GM12875 (cell line): Measurements from ENCODE around the gene TRIM2.

ENCODE experiments used
- H3K4me3 ChIP-seq: one replicate; pipeline ENCODE4 v1.5.1; 2011; ENCODE audit warnings: low read depth, low read length, control low read depth
- TF ChIP-seq, protein P1 (sequence below): IDR thresholded peaks from 2 replicates; pipeline ENCODE4 v1.5.1; 2011; ENCODE audit warnings: low read depth, mild to moderate bottlenecking, control low read depth, inconsistent platforms, low read length, moderate library complexity, borderline replicate concordance; ENCODE audit not compliant: insufficient read depth

TRIM2 gene

DNA sequence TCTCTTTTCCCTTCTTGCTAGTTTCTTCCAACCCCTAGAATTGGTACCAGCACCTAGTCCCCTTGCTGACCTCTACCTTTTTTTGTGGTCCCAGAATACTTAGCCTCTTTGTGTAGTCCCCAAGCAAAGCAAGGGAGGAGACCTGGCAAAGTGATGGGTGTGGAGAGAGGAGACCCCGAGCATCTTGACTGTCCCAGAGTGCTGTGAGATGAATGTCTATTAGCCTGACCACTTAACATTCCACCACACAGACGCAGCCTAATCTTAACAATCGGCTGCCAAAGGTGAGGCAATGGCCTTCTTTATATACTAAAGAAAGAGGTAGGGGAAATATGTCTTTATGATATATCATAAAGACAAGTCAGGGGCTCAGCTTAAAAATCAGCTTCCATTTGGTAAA lies 55.9 kb downstream of the TRIM2 start:
- no peak overlapping the region for H3K4me3 ChIP-seq
- TF ChIP-seq, protein P1, sequence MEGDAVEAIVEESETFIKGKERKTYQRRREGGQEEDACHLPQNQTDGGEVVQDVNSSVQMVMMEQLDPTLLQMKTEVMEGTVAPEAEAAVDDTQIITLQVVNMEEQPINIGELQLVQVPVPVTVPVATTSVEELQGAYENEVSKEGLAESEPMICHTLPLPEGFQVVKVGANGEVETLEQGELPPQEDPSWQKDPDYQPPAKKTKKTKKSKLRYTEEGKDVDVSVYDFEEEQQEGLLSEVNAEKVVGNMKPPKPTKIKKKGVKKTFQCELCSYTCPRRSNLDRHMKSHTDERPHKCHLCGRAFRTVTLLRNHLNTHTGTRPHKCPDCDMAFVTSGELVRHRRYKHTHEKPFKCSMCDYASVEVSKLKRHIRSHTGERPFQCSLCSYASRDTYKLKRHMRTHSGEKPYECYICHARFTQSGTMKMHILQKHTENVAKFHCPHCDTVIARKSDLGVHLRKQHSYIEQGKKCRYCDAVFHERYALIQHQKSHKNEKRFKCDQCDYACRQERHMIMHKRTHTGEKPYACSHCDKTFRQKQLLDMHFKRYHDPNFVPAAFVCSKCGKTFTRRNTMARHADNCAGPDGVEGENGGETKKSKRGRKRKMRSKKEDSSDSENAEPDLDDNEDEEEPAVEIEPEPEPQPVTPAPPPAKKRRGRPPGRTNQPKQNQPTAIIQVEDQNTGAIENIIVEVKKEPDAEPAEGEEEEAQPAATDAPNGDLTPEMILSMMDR: no peak

DNA sequence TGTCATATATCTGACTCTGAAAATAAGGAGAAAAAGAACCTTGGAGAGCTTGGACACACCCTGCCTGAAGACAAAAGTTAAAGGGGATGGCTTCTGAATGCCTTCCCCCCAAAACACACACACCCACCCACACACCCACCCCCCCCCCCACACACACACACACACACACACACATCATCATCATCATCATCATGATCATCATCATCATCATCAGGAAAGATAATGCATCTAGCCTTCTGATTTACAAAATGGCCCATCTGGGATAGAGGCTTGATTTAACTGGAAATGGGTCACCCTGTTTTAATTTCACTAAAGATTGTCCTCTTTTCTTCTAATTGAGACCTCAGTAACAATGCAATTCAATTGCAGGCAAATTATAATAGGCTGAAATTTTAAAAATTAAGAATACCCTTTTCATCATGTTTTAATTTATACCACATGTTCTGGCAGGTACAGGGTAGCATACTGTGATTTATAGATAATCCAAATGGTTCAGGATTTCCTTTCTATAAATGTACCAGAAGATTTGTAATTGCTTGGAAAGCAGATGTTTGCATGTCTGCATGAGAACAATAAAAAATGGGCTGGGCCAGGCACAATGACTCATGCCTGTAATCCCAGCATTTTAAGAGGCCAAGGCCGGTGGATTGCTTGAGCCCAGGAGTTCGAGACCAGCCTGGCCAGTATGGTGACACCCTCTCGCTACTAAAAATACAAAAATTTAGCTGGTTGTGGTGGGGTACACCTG lies 56.5 kb downstream of the TRIM2 start:
- no peak overlapping the region for H3K4me3 ChIP-seq
- TF ChIP-seq, protein P1: no peak

DNA sequence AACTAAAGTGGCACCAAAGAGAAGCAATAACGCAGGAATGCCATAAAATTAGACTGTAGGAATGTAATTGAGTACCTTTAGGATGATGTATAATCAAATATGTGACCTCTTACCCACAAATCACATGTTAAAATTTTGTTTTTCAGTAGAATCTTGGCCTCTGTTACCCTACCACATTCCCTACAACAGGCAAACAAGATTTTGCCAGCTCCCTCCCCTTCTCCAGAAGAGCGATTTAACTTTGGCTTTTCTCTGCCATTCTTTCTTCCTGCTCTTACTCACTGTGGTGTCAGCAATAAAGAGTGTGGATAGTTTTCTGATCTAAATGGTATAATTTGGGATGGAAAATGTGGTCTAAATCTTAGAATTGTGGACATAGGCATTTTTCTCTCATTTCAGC lies 57.2 kb downstream of the TRIM2 start:
- no peak overlapping the region for H3K4me3 ChIP-seq
- TF ChIP-seq, protein P1: no peak

DNA sequence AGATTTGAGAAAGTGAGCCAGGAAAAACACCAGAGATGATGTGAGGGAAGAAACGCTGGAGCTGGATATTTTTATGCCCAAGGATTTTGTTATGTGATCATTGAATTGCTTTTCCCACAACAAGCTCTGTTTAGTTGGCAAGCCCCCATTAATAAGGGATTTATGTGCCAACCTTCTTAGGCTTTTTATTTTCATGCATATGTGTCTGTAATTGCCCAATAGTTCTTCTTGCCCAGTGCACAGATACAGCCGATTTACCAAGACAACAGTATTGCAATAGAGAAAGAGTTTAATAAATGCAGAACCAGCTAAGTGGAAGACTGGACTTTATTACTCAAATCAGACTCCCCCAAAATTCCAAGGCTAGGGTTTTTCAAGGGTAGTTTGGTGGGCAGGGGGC lies 57.7 kb downstream of the TRIM2 start:
- TF ChIP-seq, protein P1: no peak
- H3K4me3 ChIP-seq: no peak overlapping the region

DNA sequence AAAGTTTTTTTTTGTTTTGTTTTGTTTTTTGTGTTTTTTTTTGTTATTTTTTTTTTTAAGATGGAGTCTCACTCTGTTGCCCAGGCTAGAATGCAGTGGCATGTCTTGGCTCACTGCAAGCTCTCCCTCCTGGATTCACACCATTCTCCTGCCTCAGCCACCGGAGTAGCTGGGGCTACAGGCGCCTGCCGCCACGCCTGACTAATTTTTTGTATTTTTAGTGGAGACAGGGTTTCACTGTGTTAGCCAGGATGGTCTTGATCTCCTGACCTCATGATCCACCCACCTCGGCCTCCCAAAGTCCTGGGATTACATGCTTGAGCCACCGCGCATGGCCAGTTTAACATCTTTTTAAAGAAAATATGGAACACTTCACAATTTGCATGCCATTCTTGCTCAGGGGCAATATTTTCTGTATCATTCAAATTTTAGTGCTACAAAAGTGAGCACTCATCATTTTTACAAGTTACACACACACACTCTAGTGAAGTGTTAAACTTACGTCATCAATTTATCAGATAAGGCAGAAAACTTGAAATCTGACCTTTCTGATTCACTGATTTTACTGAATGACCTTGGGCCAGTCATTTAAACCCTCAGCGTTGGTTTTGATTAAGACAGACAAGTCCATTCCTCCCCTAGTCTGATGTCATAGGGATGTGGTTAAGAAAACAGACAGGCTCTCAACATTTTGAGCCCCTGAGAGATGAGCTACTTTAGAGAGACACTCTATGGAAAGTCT lies 61.2 kb downstream of the TRIM2 start:
- TF ChIP-seq, protein P1: no peak
- no peak overlapping the region for H3K4me3 ChIP-seq

DNA sequence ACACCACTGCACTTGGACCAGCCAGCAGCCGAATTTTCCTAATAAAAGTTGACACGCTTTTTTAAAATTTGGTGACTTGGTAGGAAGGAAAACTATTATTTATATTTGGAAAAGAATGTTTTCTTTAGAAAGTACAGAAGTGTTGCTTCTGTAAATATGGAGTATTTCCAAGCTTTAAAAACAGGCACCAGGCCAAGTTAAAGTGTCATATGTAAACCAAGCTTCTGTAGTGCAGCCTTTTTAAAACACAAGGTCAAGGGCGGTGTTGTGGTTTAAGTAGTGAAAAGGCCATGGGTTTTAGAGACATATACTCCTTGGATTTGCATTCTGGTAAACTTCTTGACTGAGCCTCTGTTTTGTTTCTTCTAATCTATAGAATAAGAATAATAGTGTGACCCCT lies 62.7 kb downstream of the TRIM2 start:
- TF ChIP-seq, protein P1: no peak
- no peak overlapping the region for H3K4me3 ChIP-seq

DNA sequence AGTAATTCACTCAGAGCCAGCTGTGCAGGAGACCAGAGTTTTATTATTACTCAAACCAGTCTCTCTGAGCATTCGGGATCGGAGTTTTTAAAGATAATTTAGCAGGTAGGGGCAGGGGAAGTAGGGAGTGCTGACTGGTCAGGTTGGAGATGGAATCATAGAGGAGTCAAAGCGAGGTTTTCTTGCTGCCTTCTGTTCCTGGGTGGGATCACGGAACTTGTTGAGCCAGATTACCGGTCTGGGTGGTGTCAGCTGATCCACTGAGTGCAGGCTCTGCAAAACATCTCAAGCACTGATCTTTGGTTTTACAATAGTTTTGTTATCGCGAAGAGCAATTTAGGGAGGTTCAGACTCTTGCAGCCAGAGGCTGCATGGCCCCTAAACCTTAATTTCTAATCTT lies 63.6 kb downstream of the TRIM2 start:
- TF ChIP-seq, protein P1: no peak

More for the DNA sequence above, 63.6 kb downstream of the TRIM2 start:
- H3K4me3 ChIP-seq: no peak overlapping the region
